CD14-positive monocyte (primary cell): ENCODE data around the gene HSD17B3. TPM values are rescaled to one million over a fixed set of nuclear protein-coding genes. Genes with fewer than 3 reads are reported as not detected.
A peak's percentile ranks its signal among the peaks of the same experiment; 100 is the strongest.

ENCODE experiments used
- DNase-seq, 3 donors: peaks; one replicate each; pipeline ENCODE4 v3.0.0-alpha.2; 2011 to 2022
- H2AFZ ChIP-seq: 2 replicates; pipeline ENCODE4 v1.6.0; 2012; ENCODE audit warnings: mild to moderate bottlenecking, low read depth, low read length, inconsistent platforms; ENCODE audit not compliant: insufficient read depth, poor library complexity, severe bottlenecking
- H3K27ac ChIP-seq, 2 donors: 1 replicate in 1 of 2; 2 replicates in 1 of 2; pipeline ENCODE4 v1.5.1; 2012 to 2013; ENCODE audit warnings: low read length in 2 of 2, control low read depth in 1 of 2, inconsistent platforms in 1 of 2, low read depth in 1 of 2, mild to moderate bottlenecking in 1 of 2
- H3K27me3 ChIP-seq, 2 donors: one replicate each; pipeline versions ENCODE4 v1.6.0 to v1.6.1; 2011 to 2013; ENCODE audit warnings: low read length in 2 of 2; ENCODE audit not compliant: control insufficient read depth in 2 of 2, insufficient read depth in 2 of 2
- H3K36me3 ChIP-seq, 2 donors: replicated peaks in 1 of 2; 1 replicate in 1 of 2; 2 replicates in 1 of 2; pipeline versions ENCODE4 v1.5.1 to v1.6.1; 2012 to 2013; ENCODE audit warnings: low read length in 2 of 2, control low read depth in 1 of 2, inconsistent platforms in 1 of 2, mild to moderate bottlenecking in 1 of 2; ENCODE audit not compliant: insufficient read depth in 2 of 2, control insufficient read depth in 1 of 2
- H3K4me1 ChIP-seq, 2 donors: 1 replicate in 1 of 2; 2 replicates in 1 of 2; pipeline versions ENCODE4 v1.5.1 to v1.6.1; 2012 to 2013; ENCODE audit warnings: low read length in 2 of 2, control low read depth in 1 of 2, inconsistent platforms in 1 of 2, mild to moderate bottlenecking in 1 of 2, moderate library complexity in 1 of 2; ENCODE audit not compliant: insufficient read depth in 2 of 2, control insufficient read depth in 1 of 2
- H3K4me2 ChIP-seq: replicated peaks from 2 replicates; pipeline ENCODE3; 2012; ENCODE audit warnings: low read length, moderate library complexity, mild to moderate bottlenecking; ENCODE audit not compliant: poor library complexity, severe bottlenecking; ENCODE audit errors: extremely low read depth
- H3K4me3 ChIP-seq, 3 experiments: fragments of 200-600 bp in 1 of 3; sonication (generic) in 1 of 3; replicated peaks in 1 of 3; 1 replicate in 2 of 3; 2 replicates in 1 of 3; pipeline ENCODE4 v1.5.1; 2011 to 2013; ENCODE audit warnings: low read length in 3 of 3, mild to moderate bottlenecking in 3 of 3, control low read depth in 2 of 3, low read depth in 2 of 3, inconsistent platforms in 1 of 3, moderate library complexity in 1 of 3
- H3K79me2 ChIP-seq: 2 replicates; pipeline ENCODE4 v1.6.0; 2012; ENCODE audit warnings: mild to moderate bottlenecking, control low read depth, inconsistent platforms, low read length, moderate library complexity; ENCODE audit not compliant: insufficient read depth
- H3K9ac ChIP-seq: 2 replicates; pipeline ENCODE4 v1.6.0; 2017; ENCODE audit warnings: low read length, mild to moderate bottlenecking; ENCODE audit not compliant: insufficient read depth, poor library complexity, severe bottlenecking
- H3K9me3 ChIP-seq, 2 donors: replicated peaks in 1 of 2; 1 replicate in 1 of 2; 2 replicates in 1 of 2; pipeline versions ENCODE4 v1.5.1 to v1.6.1; 2012 to 2013; ENCODE audit warnings: low read length in 2 of 2, control low read depth in 1 of 2; ENCODE audit not compliant: control insufficient read depth in 1 of 2, insufficient read depth in 1 of 2
- H4K20me1 ChIP-seq: 2 replicates; pipeline ENCODE4 v1.6.0; 2012; ENCODE audit warnings: mild to moderate bottlenecking, low read length, control low read depth, moderate library complexity; ENCODE audit not compliant: insufficient read depth
- H3K27ac Mint-ChIP-seq, 7 donors: one replicate each; pipeline ENCODE4 v1.8.0; 2020; ENCODE audit warnings: mild to moderate bottlenecking in 7 of 7, mixed read lengths in 7 of 7, moderate library complexity in 6 of 7, inconsistent platforms in 2 of 7
- H3K27me3 Mint-ChIP-seq, 3 donors: one replicate each; pipeline ENCODE4 v1.8.0; 2021 to 2022; ENCODE audit warnings: low read depth in 3 of 3, mild to moderate bottlenecking in 3 of 3, mixed read lengths in 3 of 3, moderate library complexity in 3 of 3, inconsistent platforms in 1 of 3
- H3K36me3 Mint-ChIP-seq, 2 donors: one replicate each; pipeline ENCODE4 v1.8.0; 2020; ENCODE audit warnings: mixed read lengths in 2 of 2, inconsistent platforms in 1 of 2, mild to moderate bottlenecking in 1 of 2
- H3K4me1 Mint-ChIP-seq: one replicate; pipeline ENCODE4 v1.8.0; 2020; ENCODE audit warnings: mild to moderate bottlenecking, mixed read lengths
- H3K4me3 Mint-ChIP-seq, 2 donors: one replicate each; pipeline ENCODE4 v1.8.0; 2020; ENCODE audit warnings: mild to moderate bottlenecking in 2 of 2, mixed read lengths in 2 of 2, moderate library complexity in 1 of 2
- H3K9me3 Mint-ChIP-seq, 7 donors: one replicate each; pipeline ENCODE4 v1.8.0; 2020 to 2022; ENCODE audit warnings: mixed read lengths in 7 of 7, mild to moderate bottlenecking in 6 of 7, moderate library complexity in 6 of 7, inconsistent platforms in 2 of 7
- WGBS: methylation state at CpG from one replicate; pipeline ENCODE4 v1.1.5; 2013; ENCODE audit warnings: missing lambda C conversion rate; ENCODE audit not compliant: insufficient coverage; 5-methylcytosine and 5-hydroxymethylcytosine counted together
- intact Hi-C, 2 donors: fragments of 100-400 bp; cut with micrococcal nuclease; formaldehyde crosslinking; loops; one replicate each; pipeline versions ENCODE4 v1.15.0 to v1.15.1; 2023
- polyA plus RNA-seq, 3 donors: library from polyadenylated mRNA; depleted of rRNA in 1 of 3; unstranded in 2 of 3; stranded (reverse) in 1 of 3; fragments of 300-500 nt in 2 of 3; fragments of >200 nt in 1 of 3; fragmentation: Illumina TruSeq in 2 of 3; gene quantifications; 1 replicate in 2 of 3; 2 replicates in 1 of 3; pipeline ENCODE4 v1.2.3, GENCODE V29; 2012 to 2021
- TF ChIP-seq, protein P1 (sequence below): fragments of 200-600 bp; IDR thresholded peaks from one replicate; pipeline ENCODE4 v1.8.0; 2022; ENCODE audit warnings: antibody characterized with exemption, mild to moderate bottlenecking

Gene HSD17B3
- polyA plus RNA-seq, 3 donors = 0.09 TPM; not detected in 2

GRCh38 chr9:96348261-96348660, 46.3 kb upstream of the HSD17B3 start:
- Histone ChIP-seq H3K4me3 (no peak overlapping the region), H3K4me2 (no peak overlapping the region), H3K27ac (no peak overlapping the region), H2AFZ (no peak overlapping the region), H4K20me1 (no peaks in the 10 kb centered on the region), H3K9me3 (peaks cover 6 to 9% of the 10 kb centered on the region in 2 donors), H3K79me2 (no peaks in the 10 kb centered on the region), H3K4me1 (peaks cover 4 to 6% of the 10 kb centered on the region in 2 donors), H3K27me3 (no peaks in the 10 kb centered on the region), H3K9ac (no peak overlapping the region), H3K36me3 (peaks cover 0 to 6% of the 10 kb centered on the region in 2 donors)
- Mint-ChIP-seq H3K4me3 (no peak overlapping the region), H3K27ac (no peak overlapping the region), H3K27me3 (no peaks in the 10 kb centered on the region), H3K36me3 (peaks cover 7 to 8% of the 10 kb centered on the region in 2 donors), H3K4me1 (peaks cover 22% of the 10 kb centered on the region), H3K9me3 (peaks cover 3 to 11% (median 4%) of the 10 kb centered on the region in 7 donors)
- DNase-seq = no peak
- intact Hi-C loops = no loop called here
- 100% methylated on average over 4 of the region's 5 CpGs for WGBS
- TF ChIP-seq, protein P1, sequence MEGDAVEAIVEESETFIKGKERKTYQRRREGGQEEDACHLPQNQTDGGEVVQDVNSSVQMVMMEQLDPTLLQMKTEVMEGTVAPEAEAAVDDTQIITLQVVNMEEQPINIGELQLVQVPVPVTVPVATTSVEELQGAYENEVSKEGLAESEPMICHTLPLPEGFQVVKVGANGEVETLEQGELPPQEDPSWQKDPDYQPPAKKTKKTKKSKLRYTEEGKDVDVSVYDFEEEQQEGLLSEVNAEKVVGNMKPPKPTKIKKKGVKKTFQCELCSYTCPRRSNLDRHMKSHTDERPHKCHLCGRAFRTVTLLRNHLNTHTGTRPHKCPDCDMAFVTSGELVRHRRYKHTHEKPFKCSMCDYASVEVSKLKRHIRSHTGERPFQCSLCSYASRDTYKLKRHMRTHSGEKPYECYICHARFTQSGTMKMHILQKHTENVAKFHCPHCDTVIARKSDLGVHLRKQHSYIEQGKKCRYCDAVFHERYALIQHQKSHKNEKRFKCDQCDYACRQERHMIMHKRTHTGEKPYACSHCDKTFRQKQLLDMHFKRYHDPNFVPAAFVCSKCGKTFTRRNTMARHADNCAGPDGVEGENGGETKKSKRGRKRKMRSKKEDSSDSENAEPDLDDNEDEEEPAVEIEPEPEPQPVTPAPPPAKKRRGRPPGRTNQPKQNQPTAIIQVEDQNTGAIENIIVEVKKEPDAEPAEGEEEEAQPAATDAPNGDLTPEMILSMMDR = no peak

- WGBS = 100% methylated on average over 2 of the region's 9 CpGs
- Histone ChIP-seq H3K9me3 (peaks cover 6 to 9% of the 10 kb centered on the region in 2 donors), H3K36me3 (peaks cover 0 to 13% of the 10 kb centered on the region in 2 donors), H2AFZ (no peak overlapping the region), H3K79me2 (no peaks in the 10 kb centered on the region), H3K9ac (no peak overlapping the region), H3K4me1 (peaks cover 4 to 6% of the 10 kb centered on the region in 2 donors), H3K4me3 (no peak overlapping the region), H4K20me1 (no peaks in the 10 kb centered on the region), H3K27ac (no peak overlapping the region), H3K27me3 (no peaks in the 10 kb centered on the region), H3K4me2 (no peak overlapping the region)
- intact Hi-C loops = no loop called here
- peaks cover 3 to 11% (median 4%) of the 10 kb centered on the region in 7 donors for H3K9me3 Mint-ChIP-seq
- peaks cover 7 to 13% of the 10 kb centered on the region in 2 donors for H3K36me3 Mint-ChIP-seq
- H3K4me1 Mint-ChIP-seq = peaks cover 22% of the 10 kb centered on the region
- TF ChIP-seq, protein P1 = no peak
- no peaks in the 10 kb centered on the region for H3K27me3 Mint-ChIP-seq
- H3K4me3 Mint-ChIP-seq = no peak overlapping the region
- DNase-seq = no peak
- H3K27ac Mint-ChIP-seq = peak overlapping the region in 2 of 7 donors; percentile 47 to 54
Observed at GRCh38 chr9:96345551-96345950, 43.6 kb upstream of the HSD17B3 start.
